Sigmoid colon (tissue), 3 donors: Measurements from ENCODE around the gene CCR7.

Experiments used
- CTCF ChIP-seq, 4 experiments: fragments of 450-650 bp in 3 of 4; fragments of 200-600 bp in 1 of 4; IDR thresholded peaks; one replicate each; pipeline ENCODE4 v1.5.1; 2016 to 2019; ENCODE audit warnings: antibody characterized with exemption in 4 of 4, mild to moderate bottlenecking in 3 of 4, moderate library complexity in 2 of 4
- POLR2A ChIP-seq, 2 donors: fragments of 450-650 bp; IDR thresholded peaks; one replicate each; pipeline ENCODE4 v1.6.1; 2016; ENCODE audit warnings: antibody characterized with exemption in 2 of 2, mild to moderate bottlenecking in 2 of 2, moderate library complexity in 2 of 2

GRCh38 chr17:40602445-40603443 is 37.5 kb upstream of the CCR7 start:
- no peak for TF ChIP-seq CTCF (IDR thresholded peaks at IDR 0.05)
- no peak for TF ChIP-seq POLR2A (IDR thresholded peaks at IDR 0.05)
